HepG2 (cell line): Measurements from ENCODE around the gene SLC16A5. TPM values are rescaled to one million over a fixed set of nuclear protein-coding genes. Genes with fewer than 3 reads are reported as not detected.

ENCODE experiments used
- BORCS8-MEF2B ChIP-seq: sonication (generic); formaldehyde crosslinking; IDR thresholded peaks from 2 replicates; pipeline ENCODE4 v1.8.0; 2022; ENCODE audit warnings: mild to moderate bottlenecking, missing genetic modification reagents
- ELF3 ChIP-seq: IDR thresholded peaks from 2 replicates; pipeline ENCODE4 v1.6.1; 2016; ENCODE audit warnings: missing genetic modification reagents, missing compliant biosample characterization
- FOXO1 ChIP-seq: sonication (generic); formaldehyde crosslinking; IDR thresholded peaks from 2 replicates; pipeline ENCODE4 v1.4.0; 2020; ENCODE audit warnings: missing genetic modification reagents
- HMG20B ChIP-seq: conservative IDR thresholded peaks from 2 replicates; pipeline ENCODE4 v1.6.1; 2016; ENCODE audit warnings: missing genetic modification reagents, missing compliant biosample characterization
- IRX3 ChIP-seq: sonication (generic); formaldehyde crosslinking; IDR thresholded peaks from 2 replicates; pipeline ENCODE4 v1.8.1; 2023; ENCODE audit warnings: mild to moderate bottlenecking, low read depth, missing genetic modification reagents, borderline replicate concordance
- NFKB2 ChIP-seq: sonication (generic); formaldehyde crosslinking; IDR thresholded peaks from 2 replicates; pipeline ENCODE4 v1.4.0; 2020; ENCODE audit warnings: missing genetic modification reagents, borderline replicate concordance
- SMAD9 ChIP-seq: sonication (generic); formaldehyde crosslinking; IDR thresholded peaks from 2 replicates; pipeline ENCODE4 v1.5.1; 2020; ENCODE audit warnings: mild to moderate bottlenecking, missing genetic modification reagents
- TAF1 ChIP-seq: sonication (generic); formaldehyde crosslinking; IDR thresholded peaks from 2 replicates; pipeline ENCODE4 v1.4.0; 2020; ENCODE audit warnings: missing genetic modification reagents
- ZNF121 ChIP-seq: sonication (generic); formaldehyde crosslinking; IDR thresholded peaks from 2 replicates; pipeline ENCODE4 v1.5.0; 2020; ENCODE audit warnings: mild to moderate bottlenecking, missing genetic modification reagents
- ZNF225 ChIP-seq: sonication (generic); formaldehyde crosslinking; IDR thresholded peaks from 2 replicates; pipeline ENCODE4 v1.4.0; 2020; ENCODE audit warnings: mild to moderate bottlenecking, missing genetic modification reagents
- polyA plus RNA-seq, 8 experiments: library from polyadenylated mRNA; depleted of rRNA in 3 of 8; stranded (reverse) in 7 of 8; unstranded in 1 of 8; fragments of >200 nt; fragmentation: Illumina TruSeq in 4 of 8; extraction: Trizol in 4 of 8; gene quantifications; 2 replicates each; pipeline versions ENCODE4 v1.2.1 to v1.2.3, GENCODE V29; 2011 to 2016; ENCODE audit warnings: low read depth in 4 of 8, missing spikeins in 1 of 8, mixed read lengths in 1 of 8; ENCODE audit not compliant: insufficient read depth in 1 of 8
- total RNA-seq, 5 experiments: library from RNA; depleted of rRNA; stranded (reverse); fragments of >200 nt; fragmentation: Illumina TruSeq; extraction: Trizol; gene quantifications; 2 replicates each; pipeline ENCODE4 v1.2.3, GENCODE V29; 2016; ENCODE audit warnings: low read depth in 1 of 5
- TF ChIP-seq, protein P1 (sequence below): sonication (generic); formaldehyde crosslinking; IDR thresholded peaks from 2 replicates; pipeline ENCODE4 v1.5.0; 2020; ENCODE audit warnings: mild to moderate bottlenecking, missing genetic modification reagents, borderline replicate concordance
- TF ChIP-seq, protein P2 (sequence below): IDR thresholded peaks from 2 replicates; pipeline ENCODE4 v1.6.1; 2018; ENCODE audit warnings: missing genetic modification reagents
- TF ChIP-seq, protein P3 (sequence below), 2 experiments: sonication (generic) in 1 of 2; formaldehyde crosslinking in 1 of 2; IDR thresholded peaks; 2 replicates each; pipeline versions ENCODE4 v1.4.0 to v1.6.1; 2016 to 2020; ENCODE audit warnings: borderline replicate concordance in 1 of 2, low read depth in 1 of 2, mild to moderate bottlenecking in 1 of 2, missing genetic modification reagents in 1 of 2
- TF ChIP-seq, protein P4 (sequence below): sonication (generic); formaldehyde crosslinking; conservative IDR thresholded peaks from 2 replicates; pipeline ENCODE4 v1.8.0; 2022; ENCODE audit warnings: mild to moderate bottlenecking, moderate library complexity, missing genetic modification reagents
- TF ChIP-seq, protein P5 (sequence below): sonication (generic); formaldehyde crosslinking; IDR thresholded peaks from 2 replicates; pipeline ENCODE4 v1.4.0; 2020; ENCODE audit warnings: mild to moderate bottlenecking, missing genetic modification reagents

Gene SLC16A5
- total and polyA plus RNA-seq, 2 of the 13 experiments (the other 11 are each of a cell fraction or from before 2014, with no cell fraction given): 0.69 to 5.6 TPM

DNA sequence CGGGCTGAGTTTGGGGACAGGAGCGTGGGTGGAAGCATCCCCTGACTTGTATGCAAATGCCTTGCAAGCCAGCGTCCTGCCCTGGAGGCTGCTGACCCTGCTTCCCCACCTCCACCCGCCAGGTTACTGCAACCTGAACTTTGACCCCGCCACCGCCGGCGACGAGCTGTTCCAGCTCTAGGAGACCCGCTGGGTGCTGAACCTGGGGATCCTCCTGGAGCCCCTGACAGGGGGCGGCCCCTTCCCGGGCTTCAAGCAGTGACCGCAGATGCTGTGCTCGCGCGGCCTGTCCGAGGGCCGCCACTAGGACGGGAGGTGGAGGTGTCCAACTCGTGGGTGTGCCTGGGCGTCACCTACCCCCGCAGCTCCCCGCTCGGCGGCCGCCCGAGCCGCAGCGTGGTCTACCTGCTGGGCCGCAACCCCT, 10.7 kb upstream of the SLC16A5 start (continued):
- TF ChIP-seq IRX3 (CRISPR knock-in tag) (no peak), ZNF121 (no peak), SMAD9 (CRISPR knock-in tag) (no peak), ELF3 (CRISPR knock-in tag) (0 out of 2 replicates have a peak, but pooled peaks have one; percentile 43), FOXO1 (CRISPR knock-in tag) (peak; percentile 76), NFKB2 (CRISPR knock-in tag) (peak; percentile 61; the same call in 1 of the 2 replicates), HMG20B (CRISPR knock-in tag) (0 out of 2 replicates have a peak, but pooled peaks have one; percentile 16), BORCS8-MEF2B (CRISPR knock-in tag) (peak; percentile 52; the same call in 1 of the 2 replicates), ZNF225 (CRISPR knock-in tag) (0 out of 2 replicates have a peak, but pooled peaks have one; percentile 25), TAF1 (CRISPR knock-in tag) (peak; percentile 31; the same call in 1 of the 2 replicates)
- TF ChIP-seq, protein P1, sequence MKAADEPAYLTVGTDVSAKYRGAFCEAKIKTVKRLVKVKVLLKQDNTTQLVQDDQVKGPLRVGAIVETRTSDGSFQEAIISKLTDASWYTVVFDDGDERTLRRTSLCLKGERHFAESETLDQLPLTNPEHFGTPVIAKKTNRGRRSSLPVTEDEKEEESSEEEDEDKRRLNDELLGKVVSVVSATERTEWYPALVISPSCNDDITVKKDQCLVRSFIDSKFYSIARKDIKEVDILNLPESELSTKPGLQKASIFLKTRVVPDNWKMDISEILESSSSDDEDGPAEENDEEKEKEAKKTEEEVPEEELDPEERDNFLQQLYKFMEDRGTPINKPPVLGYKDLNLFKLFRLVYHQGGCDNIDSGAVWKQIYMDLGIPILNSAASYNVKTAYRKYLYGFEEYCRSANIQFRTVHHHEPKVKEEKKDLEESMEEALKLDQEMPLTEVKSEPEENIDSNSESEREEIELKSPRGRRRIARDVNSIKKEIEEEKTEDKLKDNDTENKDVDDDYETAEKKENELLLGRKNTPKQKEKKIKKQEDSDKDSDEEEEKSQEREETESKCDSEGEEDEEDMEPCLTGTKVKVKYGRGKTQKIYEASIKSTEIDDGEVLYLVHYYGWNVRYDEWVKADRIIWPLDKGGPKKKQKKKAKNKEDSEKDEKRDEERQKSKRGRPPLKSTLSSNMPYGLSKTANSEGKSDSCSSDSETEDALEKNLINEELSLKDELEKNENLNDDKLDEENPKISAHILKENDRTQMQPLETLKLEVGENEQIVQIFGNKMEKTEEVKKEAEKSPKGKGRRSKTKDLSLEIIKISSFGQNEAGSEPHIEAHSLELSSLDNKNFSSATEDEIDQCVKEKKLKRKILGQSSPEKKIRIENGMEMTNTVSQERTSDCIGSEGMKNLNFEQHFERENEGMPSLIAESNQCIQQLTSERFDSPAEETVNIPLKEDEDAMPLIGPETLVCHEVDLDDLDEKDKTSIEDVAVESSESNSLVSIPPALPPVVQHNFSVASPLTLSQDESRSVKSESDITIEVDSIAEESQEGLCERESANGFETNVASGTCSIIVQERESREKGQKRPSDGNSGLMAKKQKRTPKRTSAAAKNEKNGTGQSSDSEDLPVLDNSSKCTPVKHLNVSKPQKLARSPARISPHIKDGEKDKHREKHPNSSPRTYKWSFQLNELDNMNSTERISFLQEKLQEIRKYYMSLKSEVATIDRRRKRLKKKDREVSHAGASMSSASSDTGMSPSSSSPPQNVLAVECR (CRISPR knock-in tag): peak; percentile 63; the same call in 1 of the 2 replicates
- TF ChIP-seq, protein P2, sequence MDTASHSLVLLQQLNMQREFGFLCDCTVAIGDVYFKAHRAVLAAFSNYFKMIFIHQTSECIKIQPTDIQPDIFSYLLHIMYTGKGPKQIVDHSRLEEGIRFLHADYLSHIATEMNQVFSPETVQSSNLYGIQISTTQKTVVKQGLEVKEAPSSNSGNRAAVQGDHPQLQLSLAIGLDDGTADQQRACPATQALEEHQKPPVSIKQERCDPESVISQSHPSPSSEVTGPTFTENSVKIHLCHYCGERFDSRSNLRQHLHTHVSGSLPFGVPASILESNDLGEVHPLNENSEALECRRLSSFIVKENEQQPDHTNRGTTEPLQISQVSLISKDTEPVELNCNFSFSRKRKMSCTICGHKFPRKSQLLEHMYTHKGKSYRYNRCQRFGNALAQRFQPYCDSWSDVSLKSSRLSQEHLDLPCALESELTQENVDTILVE: 0 out of 2 replicates have a peak, but pooled peaks have one; percentile 40
- TF ChIP-seq, protein P3, sequence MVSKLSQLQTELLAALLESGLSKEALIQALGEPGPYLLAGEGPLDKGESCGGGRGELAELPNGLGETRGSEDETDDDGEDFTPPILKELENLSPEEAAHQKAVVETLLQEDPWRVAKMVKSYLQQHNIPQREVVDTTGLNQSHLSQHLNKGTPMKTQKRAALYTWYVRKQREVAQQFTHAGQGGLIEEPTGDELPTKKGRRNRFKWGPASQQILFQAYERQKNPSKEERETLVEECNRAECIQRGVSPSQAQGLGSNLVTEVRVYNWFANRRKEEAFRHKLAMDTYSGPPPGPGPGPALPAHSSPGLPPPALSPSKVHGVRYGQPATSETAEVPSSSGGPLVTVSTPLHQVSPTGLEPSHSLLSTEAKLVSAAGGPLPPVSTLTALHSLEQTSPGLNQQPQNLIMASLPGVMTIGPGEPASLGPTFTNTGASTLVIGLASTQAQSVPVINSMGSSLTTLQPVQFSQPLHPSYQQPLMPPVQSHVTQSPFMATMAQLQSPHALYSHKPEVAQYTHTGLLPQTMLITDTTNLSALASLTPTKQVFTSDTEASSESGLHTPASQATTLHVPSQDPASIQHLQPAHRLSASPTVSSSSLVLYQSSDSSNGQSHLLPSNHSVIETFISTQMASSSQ (IDR thresholded peaks at IDR 0.05; ENCODE audit: low read depth): no peak
- TF ChIP-seq, protein P3 (CRISPR knock-in tag; IDR thresholded peaks at IDR 0.05; ENCODE audit: borderline replicate concordance): peak; percentile 38; the same call in 1 of the 2 replicates
- TF ChIP-seq, protein P4, sequence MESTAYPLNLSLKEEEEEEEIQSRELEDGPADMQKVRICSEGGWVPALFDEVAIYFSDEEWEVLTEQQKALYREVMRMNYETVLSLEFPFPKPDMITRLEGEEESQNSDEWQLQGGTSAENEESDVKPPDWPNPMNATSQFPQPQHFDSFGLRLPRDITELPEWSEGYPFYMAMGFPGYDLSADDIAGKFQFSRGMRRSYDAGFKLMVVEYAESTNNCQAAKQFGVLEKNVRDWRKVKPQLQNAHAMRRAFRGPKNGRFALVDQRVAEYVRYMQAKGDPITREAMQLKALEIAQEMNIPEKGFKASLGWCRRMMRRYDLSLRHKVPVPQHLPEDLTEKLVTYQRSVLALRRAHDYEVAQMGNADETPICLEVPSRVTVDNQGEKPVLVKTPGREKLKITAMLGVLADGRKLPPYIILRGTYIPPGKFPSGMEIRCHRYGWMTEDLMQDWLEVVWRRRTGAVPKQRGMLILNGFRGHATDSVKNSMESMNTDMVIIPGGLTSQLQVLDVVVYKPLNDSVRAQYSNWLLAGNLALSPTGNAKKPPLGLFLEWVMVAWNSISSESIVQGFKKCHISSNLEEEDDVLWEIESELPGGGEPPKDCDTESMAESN (CRISPR knock-in tag): 0 out of 2 replicates have a peak, but pooled peaks have one; percentile 47
- TF ChIP-seq, protein P5, sequence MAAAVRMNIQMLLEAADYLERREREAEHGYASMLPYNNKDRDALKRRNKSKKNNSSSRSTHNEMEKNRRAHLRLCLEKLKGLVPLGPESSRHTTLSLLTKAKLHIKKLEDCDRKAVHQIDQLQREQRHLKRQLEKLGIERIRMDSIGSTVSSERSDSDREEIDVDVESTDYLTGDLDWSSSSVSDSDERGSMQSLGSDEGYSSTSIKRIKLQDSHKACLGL (CRISPR knock-in tag): 0 out of 2 replicates have a peak, but pooled peaks have one; percentile 35
